VCaP (cell line): ENCODE results near the gene TNIK.
"Not testable (repeated sequence)": the region's sequence is repeated elsewhere in the genome, so short reads cannot be mapped to it uniquely, and the experiment has no call there.

ENCODE experiments used
- H3K27ac ChIP-seq: fragments of 450-650 bp; 2 replicates; pipeline ENCODE4 v1.5.1; 2017
- TF ChIP-seq, protein P1 (sequence below): fragments of 450-650 bp; conservative IDR thresholded peaks from 2 replicates; pipeline ENCODE4 v1.5.1; 2017; ENCODE audit warnings: mild to moderate bottlenecking, moderate library complexity

The TNIK gene

DNA sequence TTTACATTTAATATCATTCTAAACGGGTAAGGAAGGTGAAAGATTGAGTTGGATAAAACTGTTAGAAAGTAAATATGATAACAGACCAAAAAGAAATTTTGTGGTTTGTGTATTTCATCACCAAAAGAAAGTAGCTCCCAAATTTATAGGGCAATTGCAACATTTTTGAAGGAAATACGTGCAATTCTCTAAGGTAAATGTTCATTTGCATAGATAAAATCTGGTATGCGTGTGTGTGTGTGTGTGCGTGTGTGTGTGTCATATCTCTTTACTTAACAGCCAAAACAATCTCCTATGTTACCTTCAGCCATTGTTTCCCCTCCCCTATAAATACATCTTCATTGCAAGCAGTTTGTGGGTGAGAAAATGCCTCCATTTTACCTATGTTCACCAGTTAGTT lies 208.4 kb downstream of the TNIK start:
- TF ChIP-seq, protein P1, sequence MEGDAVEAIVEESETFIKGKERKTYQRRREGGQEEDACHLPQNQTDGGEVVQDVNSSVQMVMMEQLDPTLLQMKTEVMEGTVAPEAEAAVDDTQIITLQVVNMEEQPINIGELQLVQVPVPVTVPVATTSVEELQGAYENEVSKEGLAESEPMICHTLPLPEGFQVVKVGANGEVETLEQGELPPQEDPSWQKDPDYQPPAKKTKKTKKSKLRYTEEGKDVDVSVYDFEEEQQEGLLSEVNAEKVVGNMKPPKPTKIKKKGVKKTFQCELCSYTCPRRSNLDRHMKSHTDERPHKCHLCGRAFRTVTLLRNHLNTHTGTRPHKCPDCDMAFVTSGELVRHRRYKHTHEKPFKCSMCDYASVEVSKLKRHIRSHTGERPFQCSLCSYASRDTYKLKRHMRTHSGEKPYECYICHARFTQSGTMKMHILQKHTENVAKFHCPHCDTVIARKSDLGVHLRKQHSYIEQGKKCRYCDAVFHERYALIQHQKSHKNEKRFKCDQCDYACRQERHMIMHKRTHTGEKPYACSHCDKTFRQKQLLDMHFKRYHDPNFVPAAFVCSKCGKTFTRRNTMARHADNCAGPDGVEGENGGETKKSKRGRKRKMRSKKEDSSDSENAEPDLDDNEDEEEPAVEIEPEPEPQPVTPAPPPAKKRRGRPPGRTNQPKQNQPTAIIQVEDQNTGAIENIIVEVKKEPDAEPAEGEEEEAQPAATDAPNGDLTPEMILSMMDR = no peak
- no peak overlapping the region for H3K27ac ChIP-seq

DNA sequence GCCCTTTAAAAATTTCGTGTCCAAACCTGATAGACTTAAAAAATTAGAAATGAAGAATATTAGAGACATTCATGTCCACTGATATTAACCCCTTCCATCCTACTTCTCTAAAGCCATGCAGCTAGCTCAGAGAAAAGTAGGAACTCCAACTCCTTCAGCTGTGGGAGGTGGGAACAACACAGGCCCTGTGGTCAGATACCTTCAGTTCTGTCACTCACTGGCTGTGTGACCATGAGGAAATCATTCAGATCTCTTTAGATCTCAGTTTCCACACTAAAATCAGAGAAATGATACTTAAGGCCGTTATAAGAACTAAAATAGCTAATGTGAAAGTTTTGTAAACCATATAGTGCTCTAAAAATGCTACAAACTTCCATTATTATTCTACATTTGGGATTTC lies 209.8 kb downstream of the TNIK start:
- no peak overlapping the region for H3K27ac ChIP-seq
- TF ChIP-seq, protein P1 = no peak

DNA sequence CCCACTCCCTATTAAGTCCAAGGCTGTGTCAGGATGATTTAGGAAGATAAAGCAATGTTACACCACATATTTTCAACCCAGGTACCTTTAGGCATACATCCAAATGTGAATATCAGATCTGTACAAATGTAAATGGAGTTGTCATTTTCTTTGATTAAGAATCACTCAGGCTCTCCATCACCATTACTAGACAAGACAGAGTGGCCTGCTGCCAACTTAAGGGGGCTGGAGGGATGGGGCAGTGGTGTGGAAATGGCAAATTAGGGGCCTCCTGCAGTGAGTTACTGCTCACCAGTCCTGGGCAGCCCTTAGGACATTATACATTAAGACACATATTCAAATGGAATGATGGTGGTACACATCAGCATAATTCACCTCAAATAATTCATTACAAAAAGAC lies 211.0 kb downstream of the TNIK start:
- no peak overlapping the region for H3K27ac ChIP-seq
- TF ChIP-seq, protein P1 = no peak

DNA sequence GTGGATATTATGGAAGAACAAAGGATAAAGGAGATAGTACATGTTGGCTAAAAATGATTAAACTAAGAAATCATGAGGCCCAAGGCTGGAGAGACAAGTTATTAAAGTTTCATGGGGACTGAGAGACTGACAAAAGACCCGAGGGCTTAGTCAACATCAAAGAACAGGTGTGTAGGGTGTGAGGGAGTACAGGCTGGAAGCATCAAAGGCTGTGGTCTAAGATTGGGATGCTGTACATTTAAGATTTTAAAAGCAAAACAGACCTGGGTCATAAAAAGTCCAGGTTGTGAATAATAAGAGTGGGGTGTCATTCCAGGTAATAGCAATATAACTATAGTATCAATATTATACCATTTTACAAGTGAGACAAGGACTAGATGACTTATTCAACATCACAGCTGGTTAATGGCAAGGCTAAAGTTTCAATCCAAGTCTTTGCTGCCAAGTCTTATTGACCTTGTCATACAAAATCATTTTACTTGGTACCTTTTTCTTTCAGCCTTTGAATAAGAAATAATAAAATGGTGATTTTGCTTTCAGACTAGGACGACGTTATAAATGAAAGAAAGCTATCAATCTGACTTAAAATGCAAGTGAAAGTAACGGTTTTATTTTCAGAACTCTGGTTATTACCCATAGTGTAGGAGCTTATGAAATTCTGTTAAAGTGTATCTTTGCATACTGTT lies 211.6 kb downstream of the TNIK start:
- TF ChIP-seq, protein P1 = no peak
- H3K27ac ChIP-seq = peak overlapping the region; percentile 16; the same call in 1 of the 2 replicates

DNA sequence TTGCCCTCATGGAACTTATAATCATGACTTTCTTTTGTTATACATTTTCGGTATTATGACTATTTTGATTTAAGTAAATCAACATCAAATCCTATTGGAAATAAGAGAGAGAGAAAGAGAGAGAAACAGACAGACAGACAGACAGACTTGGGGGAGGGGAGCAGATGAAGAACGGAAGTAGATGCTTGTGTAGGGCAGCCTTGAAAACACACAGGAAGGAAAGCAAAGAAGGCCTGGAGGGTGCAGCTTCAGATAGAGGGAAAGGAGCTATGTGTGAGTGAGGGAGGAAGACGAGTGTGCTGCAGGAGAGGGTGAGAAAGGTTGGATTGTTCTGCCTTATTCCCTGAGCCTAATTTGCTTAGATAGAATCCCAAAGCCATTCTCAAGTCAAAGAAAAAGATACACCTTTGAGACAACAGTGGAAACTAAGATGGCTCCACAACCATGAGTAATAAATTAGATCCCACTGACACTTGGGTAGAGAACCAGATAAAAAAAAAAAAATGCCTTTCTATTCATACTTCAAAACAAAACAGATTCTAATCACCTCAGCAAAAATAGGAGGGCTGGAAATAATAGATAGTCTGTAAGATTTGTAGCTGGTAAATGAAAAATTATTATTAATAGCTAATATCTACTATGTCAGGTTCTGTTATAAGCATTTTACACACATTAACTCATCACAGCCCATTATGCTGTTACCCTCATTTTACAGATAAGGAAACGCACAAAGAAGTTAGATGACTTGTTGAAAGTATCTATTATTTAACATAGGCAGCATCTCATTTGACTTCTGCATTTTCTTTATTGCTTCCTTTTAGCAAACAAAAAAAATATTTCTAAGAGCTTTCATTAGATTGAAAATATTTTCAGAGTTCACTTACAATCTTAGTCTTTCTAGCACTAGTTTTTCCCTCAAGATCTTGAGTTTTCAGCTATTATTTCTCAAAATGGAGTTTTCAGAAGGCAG lies 214.1 kb downstream of the TNIK start:
- TF ChIP-seq, protein P1 = no peak
- H3K27ac ChIP-seq = no peak overlapping the region

DNA sequence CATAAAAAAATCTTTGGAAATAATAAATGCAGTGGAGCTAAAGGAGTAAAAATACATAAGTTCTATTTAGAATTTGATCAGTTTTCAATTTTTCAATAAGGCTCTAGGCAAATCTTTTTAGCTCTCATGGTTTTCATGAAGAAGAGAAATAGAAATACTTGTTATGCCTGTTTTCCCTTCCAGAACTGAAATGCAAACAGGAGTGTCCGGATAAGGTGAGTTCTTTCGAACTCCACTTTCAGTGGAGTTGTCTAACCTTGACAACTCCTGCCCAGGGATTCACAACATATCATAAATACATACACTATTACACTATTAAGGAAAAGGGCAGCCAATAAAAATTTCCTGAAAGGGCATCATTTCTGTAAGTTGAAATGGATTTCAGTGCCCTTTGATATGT lies 217.3 kb downstream of the TNIK start:
- H3K27ac ChIP-seq = peak overlapping the region; percentile 28; the same call in 1 of the 2 replicates
- TF ChIP-seq, protein P1 = no peak

DNA sequence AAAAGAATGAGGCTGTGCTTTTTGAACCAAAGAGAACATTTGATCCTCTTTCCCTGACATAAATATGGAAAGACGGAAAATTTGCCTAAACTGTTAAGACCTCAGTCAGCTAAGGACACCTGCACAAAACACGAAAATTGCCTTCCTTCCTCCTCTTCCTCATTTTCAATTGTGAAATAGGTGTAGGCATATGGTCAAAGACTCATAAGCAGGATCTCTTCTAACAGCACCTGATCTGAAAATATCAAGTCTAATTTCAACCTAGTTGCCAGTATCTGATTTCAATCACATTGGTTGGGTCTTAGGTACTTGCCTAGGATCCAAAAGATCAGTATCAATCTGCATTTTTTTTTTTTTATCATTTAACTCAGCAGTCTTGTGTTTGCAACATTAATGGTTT lies 218.0 kb downstream of the TNIK start:
- peak overlapping the region; percentile 28; the same call in 1 of the 2 replicates for H3K27ac ChIP-seq
- TF ChIP-seq, protein P1 = no peak

DNA sequence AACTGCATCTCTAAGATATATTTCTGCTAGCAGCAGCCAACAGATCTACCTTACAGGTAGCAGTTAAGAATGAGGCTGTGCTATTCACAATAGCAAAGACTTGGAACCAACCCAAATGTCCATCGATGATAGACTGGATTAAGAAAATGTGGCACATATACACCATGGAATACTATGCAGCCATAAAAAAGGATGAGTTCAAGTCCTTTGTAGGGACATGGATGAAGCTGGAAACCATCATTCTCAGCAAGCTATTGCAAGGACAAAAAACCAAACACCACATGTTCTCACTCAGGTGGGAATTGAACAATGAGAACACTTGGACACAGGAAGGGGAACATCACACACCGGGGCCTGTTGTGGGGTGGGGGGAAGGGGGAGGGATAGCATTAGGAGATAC lies 218.6 kb downstream of the TNIK start:
- H3K27ac ChIP-seq = not testable (repeated sequence)
